ENCODE data around the gene NCAM1.
"Not testable (repeated sequence)": the region's sequence is repeated elsewhere in the genome, so short reads cannot be mapped to it uniquely, and the experiment has no call there.

NCAM1 gene

GRCh38 chr11:113023228-113023627, 62.0 kb downstream of the NCAM1 start:
- DNase-seq, result no peak

- no peak for DNase-seq
Measured at GRCh38 chr11:113023986-113024385, 62.8 kb downstream of the NCAM1 start.

- no peak for DNase-seq
Measured at GRCh38 chr11:113026778-113027177, 65.6 kb downstream of the NCAM1 start.

- no peak for DNase-seq
Measured at GRCh38 chr11:113034576-113034975, 73.4 kb downstream of the NCAM1 start.

GRCh38 chr11:113035708-113036107, 74.5 kb downstream of the NCAM1 start:
- no peak for DNase-seq

GRCh38 chr11:113043698-113044097, 82.5 kb downstream of the NCAM1 start:
- DNase-seq, result no peak

GRCh38 chr11:113045146-113045545, 83.9 kb downstream of the NCAM1 start:
- no peak for DNase-seq

GRCh38 chr11:113046866-113047265, 85.6 kb downstream of the NCAM1 start:
- DNase-seq, result no peak

GRCh38 chr11:113048820-113049768, 87.9 kb downstream of the NCAM1 start:
- DNase-seq, result no peak

GRCh38 chr11:113053042-113053441, 91.8 kb downstream of the NCAM1 start:
- DNase-seq, result not testable (repeated sequence)

- DNase-seq, result no peak
Measured at GRCh38 chr11:113057038-113057437, 95.8 kb downstream of the NCAM1 start.

GRCh38 chr11:113059548-113059947, 98.3 kb downstream of the NCAM1 start:
- DNase-seq, result no peak

- DNase-seq, result no peak
Measured at GRCh38 chr11:113065330-113065729, 104.1 kb downstream of the NCAM1 start.

GRCh38 chr11:113072237-113072858, 111.1 kb downstream of the NCAM1 start:
- no peak for DNase-seq

- DNase-seq, result no peak
Measured at GRCh38 chr11:113073290-113073953, 112.2 kb downstream of the NCAM1 start.

- no peak for DNase-seq
Measured at GRCh38 chr11:113075586-113076095, 114.4 kb downstream of the NCAM1 start.

GRCh38 chr11:113077379-113077778, 116.2 kb downstream of the NCAM1 start:
- no peak for DNase-seq

GRCh38 chr11:113082341-113082955, 121.2 kb downstream of the NCAM1 start:
- no peak for DNase-seq

- DNase-seq, result no peak
Measured at GRCh38 chr11:113083571-113083970, 122.4 kb downstream of the NCAM1 start.

GRCh38 chr11:113084297-113084696, 123.1 kb downstream of the NCAM1 start:
- DNase-seq, result no peak

- DNase-seq, result no peak
Measured at GRCh38 chr11:113085446-113085845, 124.2 kb downstream of the NCAM1 start.

GRCh38 chr11:113087706-113088105, 126.5 kb downstream of the NCAM1 start:
- no peak for DNase-seq

All from GF-D8 (cell line).